Lower lobe of right lung (tissue), 2 donors: ENCODE data around the gene MED20. TPM values are rescaled to one million over a fixed set of nuclear protein-coding genes. Genes with fewer than 3 reads are reported as not detected.

Experiments
- ATAC-seq, 2 donors: fragments of 200-7000 bp; cut with Tn5 transposase; one replicate each; pipeline ENCODE4 v1.9.1; 2020 to 2022; ENCODE audit warnings: mild to moderate bottlenecking in 2 of 2, moderate library complexity in 2 of 2
- DNase-seq: peaks from one replicate; pipeline ENCODE4 v3.0.0-alpha.2; 2020
- H3K27ac ChIP-seq: fragments of 200-600 bp; one replicate; pipeline ENCODE4 v1.8.0; 2022
- H3K27me3 ChIP-seq: fragments of 200-600 bp; one replicate; pipeline ENCODE4 v1.8.0; 2022; ENCODE audit warnings: low read depth
- H3K36me3 ChIP-seq: fragments of 200-600 bp; one replicate; pipeline ENCODE4 v1.8.0; 2022; ENCODE audit warnings: mild to moderate bottlenecking
- H3K4me1 ChIP-seq: fragments of 200-600 bp; one replicate; pipeline ENCODE4 v1.8.0; 2022
- H3K4me3 ChIP-seq: fragments of 200-600 bp; one replicate; pipeline ENCODE4 v1.8.0; 2022; ENCODE audit warnings: mild to moderate bottlenecking
- H3K9me3 ChIP-seq: fragments of 200-600 bp; one replicate; pipeline ENCODE4 v1.8.0; 2022
- CTCF ChIP-seq: fragments of 200-600 bp; IDR thresholded peaks from one replicate; pipeline ENCODE4 v1.8.0; 2022; ENCODE audit warnings: antibody characterized with exemption, mild to moderate bottlenecking
- intact Hi-C: fragments of 100-400 bp; cut with DNase I; formaldehyde crosslinking; loops from one replicate; pipeline ENCODE4 v1.11.0; 2022
- total RNA-seq: library from RNA; stranded (reverse); fragmentation: NEBNext Ultra II Directional; extraction: Animal tissue kit (Norgen Biotek cat#: 25700); gene quantifications from one replicate; pipeline ENCODE4 v1.2.1, GENCODE V29; 2021
- donor health status: DM: no; HTN: yes; CAD: no; lungs with severe emphysema.

MED20 gene
- total RNA-seq, 1 donor from 2014 or later, result 12.6 TPM

DNA sequence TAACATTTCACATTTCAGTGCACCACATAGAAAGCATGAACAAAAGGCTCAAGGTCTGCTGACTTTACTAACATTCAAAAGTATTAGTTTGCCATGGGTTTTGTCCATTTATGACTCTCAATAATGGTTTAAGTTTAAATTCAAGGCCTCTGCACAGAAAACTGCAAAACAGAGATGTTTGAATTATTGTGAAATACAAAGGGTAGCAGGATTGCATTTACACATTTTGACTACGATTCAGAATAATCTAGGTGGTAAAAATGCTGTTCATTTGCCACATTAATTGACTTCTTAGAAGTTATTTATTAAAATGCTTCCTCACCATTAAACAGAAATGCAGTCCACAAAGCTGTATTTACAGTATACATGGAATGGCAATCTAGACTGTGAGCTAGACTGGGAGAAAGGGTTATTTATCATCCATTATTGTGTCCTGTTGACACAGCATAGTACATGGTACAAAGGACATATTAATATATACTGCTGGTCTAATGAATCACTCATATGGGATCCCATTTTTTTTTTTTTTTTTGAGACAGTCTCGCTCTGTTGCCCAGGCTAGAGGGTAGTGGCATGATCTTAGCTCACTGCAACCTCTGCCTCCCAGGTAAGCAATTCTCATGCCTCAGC lies 43.8 kb downstream of the MED20 start:
- intact Hi-C loops, result no loop called here
- DNase-seq (no peak), ATAC-seq (no peak)
- H3K4me3 ChIP-seq, result no peak overlapping the region
- H3K4me1 ChIP-seq, result no peaks in the 10 kb centered on the region
- no peaks in the 10 kb centered on the region for H3K9me3 ChIP-seq
- no peak overlapping the region for H3K27ac ChIP-seq
- no peaks in the 10 kb centered on the region for H3K27me3 ChIP-seq
- no peak for TF ChIP-seq CTCF
- no peaks in the 10 kb centered on the region for H3K36me3 ChIP-seq

DNA sequence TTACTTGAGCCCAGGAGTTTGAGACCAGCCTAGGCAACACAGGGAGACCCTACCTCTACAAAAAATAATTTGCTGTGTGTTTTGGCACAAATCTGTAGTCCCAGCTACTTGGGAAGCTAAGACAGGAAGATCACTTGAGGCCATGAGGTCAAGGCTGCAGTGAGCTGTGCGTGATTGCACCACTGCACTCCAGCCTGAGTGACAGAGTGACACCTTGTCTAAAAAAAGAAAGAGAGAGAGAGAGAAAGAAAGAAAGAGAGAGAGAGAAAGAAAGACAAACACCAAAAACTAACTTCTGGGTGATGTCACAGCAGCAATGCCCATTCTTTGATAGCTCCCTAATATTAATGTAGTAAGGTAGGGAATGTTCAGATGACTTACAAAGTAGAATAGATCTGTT lies 46.2 kb downstream of the MED20 start:
- Histone ChIP-seq H3K27ac (no peak overlapping the region), H3K36me3 (no peaks in the 10 kb centered on the region), H3K27me3 (no peaks in the 10 kb centered on the region), H3K9me3 (no peaks in the 10 kb centered on the region), H3K4me3 (no peak overlapping the region), H3K4me1 (no peaks in the 10 kb centered on the region)
- DNase-seq (no peak), ATAC-seq (no peak)
- intact Hi-C loops, result no loop called here
- no peak for TF ChIP-seq CTCF

DNA sequence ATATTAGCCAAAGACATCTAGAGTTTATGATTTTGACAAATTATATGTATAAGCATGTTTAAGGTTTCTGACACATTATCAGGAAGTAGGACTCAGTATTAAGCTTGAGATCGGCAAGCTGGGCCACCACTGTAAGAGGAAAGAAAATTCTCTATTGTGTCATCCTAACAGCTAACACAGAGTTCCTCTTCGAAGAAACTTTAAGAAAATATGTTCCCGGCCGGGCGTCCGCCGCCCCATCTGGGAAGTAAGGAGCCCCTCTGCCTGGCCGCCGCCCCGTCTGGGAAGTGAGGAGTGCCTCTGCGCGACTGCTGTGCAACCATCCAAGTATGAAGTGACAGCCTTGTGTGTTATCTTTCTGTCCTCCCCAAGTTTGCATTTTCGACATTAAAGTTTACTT lies 48.8 kb downstream of the MED20 start:
- intact Hi-C loops, result no loop called here
- Histone ChIP-seq H3K4me3 (no peak overlapping the region), H3K9me3 (no peaks in the 10 kb centered on the region), H3K27me3 (no peaks in the 10 kb centered on the region), H3K27ac (no peak overlapping the region), H3K36me3 (no peaks in the 10 kb centered on the region), H3K4me1 (no peaks in the 10 kb centered on the region)
- no peak for TF ChIP-seq CTCF
- peak; percentile 19 to 56 for ATAC-seq
- DNase-seq, result peak; percentile 63

- no peaks in the 10 kb centered on the region for H3K27me3 ChIP-seq
- no peak overlapping the region for H3K4me3 ChIP-seq
- intact Hi-C loops, result no loop called here
- H3K4me1 ChIP-seq, result no peaks in the 10 kb centered on the region
- no peak for TF ChIP-seq CTCF
- DNase-seq (no peak), ATAC-seq (no peak)
- no peak overlapping the region for H3K27ac ChIP-seq
- H3K36me3 ChIP-seq, result no peaks in the 10 kb centered on the region
- no peaks in the 10 kb centered on the region for H3K9me3 ChIP-seq
Measured at GRCh38 chr6:41871691-41872090, 49.2 kb downstream of the MED20 start.

DNA sequence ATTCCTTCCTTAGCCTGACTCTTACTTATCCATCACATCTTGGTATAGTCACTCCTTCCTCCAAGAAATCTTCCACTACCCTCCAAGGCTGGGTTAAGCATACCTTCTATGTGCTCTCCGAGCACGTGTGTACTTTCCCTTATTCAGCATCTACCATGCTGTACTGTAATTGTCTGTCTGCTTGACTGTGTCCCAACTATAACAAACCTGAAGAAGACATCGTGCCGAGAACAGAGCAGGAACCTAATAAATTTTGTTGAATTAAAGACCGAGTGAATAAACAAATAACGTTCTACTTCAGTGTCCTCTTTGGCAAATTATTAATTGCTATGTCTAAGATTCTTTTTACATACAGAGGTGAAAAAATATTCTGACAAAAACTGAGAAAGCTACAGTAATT lies 61.6 kb downstream of the MED20 start:
- no peak for TF ChIP-seq CTCF
- H3K36me3 ChIP-seq, result no peaks in the 10 kb centered on the region
- no peak overlapping the region for H3K27ac ChIP-seq
- H3K4me3 ChIP-seq, result no peak overlapping the region
- no peaks in the 10 kb centered on the region for H3K9me3 ChIP-seq
- intact Hi-C loops, result no loop called here
- ATAC-seq (no peak), DNase-seq (no peak)
- no peaks in the 10 kb centered on the region for H3K27me3 ChIP-seq
- H3K4me1 ChIP-seq, result no peaks in the 10 kb centered on the region
